ENCODE measurements around the gene XBP1. TPM values are rescaled to one million over a fixed set of nuclear protein-coding genes. Genes with fewer than 3 reads are reported as not detected.

Gene XBP1
- total and polyA plus RNA-seq, 2 donors (not counting 1 experiment from before 2014, with no cell fraction given), result 16.8 to 69.8 TPM

DNA sequence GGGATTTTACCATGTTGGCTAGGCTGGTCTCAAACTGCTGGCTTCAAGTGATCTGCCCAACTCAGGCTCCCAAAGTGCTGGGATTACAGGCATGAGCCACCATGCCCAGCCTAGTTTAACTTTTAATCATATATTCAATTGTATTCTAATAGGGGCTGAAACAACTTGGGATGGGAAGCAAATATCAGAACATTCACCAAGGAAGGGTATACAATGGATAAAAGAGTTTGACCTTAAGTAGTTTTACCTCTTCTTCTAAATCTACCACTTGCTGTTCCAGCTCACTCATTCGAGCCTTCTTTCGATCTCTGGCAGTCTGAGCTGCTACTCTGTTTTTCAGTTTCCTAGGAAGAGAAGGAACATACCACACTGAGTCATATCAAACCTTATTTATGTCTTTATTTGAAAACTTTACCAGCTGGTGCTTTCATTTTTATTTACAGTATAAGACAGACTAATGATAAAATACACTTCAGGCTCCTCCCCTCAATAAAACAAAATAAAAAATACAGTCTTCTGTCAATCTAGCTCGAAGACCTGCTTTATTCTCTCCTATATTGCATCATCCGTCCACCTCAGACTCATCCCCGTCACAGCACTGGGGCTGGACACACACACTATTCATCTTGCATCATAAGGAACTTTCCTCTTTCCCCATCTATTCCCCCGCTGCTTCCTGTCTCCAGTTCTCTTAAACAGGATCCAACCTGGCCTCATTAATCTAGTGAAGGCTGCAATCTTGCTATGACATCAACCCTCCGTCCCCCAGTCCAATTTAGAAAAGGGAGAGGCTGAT lies 1.4 kb downstream of the XBP1 start:
- no peaks in the 10 kb centered on the region for H3K9me3 ChIP-seq (ENCODE audit: control extremely low read depth in 1 of 3, control insufficient read depth in 2 of 3, insufficient read depth in 1 of 3, low read length in 2 of 3)
- H3K36me3 ChIP-seq (replicated peaks in 1 of 2; ENCODE audit: control extremely low read depth in 1 of 2, control insufficient read depth in 1 of 2, extremely low read depth in 1 of 2, insufficient read depth in 2 of 2, low read length in 1 of 2), result peaks cover 10 to 29% of the 10 kb centered on the region in 2 experiments
- no peaks in the 10 kb centered on the region for H3K27me3 ChIP-seq (replicated peaks in 1 of 4; ENCODE audit: control extremely low read depth in 1 of 4, control insufficient read depth in 3 of 4, insufficient read depth in 4 of 4, low read length in 3 of 4)
- Mint-ChIP-seq H3K27me3 (no peaks in the 10 kb centered on the region), H3K4me1 (peaks cover 54% of the 10 kb centered on the region), H3K4me3 (peak overlapping the region; percentile 98), H3K9me3 (ENCODE audit: insufficient read depth) (no peaks in the 10 kb centered on the region), H3K27ac (peak overlapping the region; percentile 83)
- no peak overlapping the region for H2AFZ ChIP-seq (ENCODE audit: insufficient read depth, low read depth, low read length, poor library complexity, severe bottlenecking)
- peak; percentile 30 for DNase-seq
- CTCF ChIA-PET, result interaction anchor here (0.7 to 2.4 kb wide), 4 partner anchors 9 to 206 kb away, joined by 3 to 13 read pairs (median 4); no protein-coding TSS in a partner anchor
- POLR2A ChIA-PET, result interaction anchor here (0.6 to 1.6 kb wide), 4 partner anchors 10 to 27 kb away, joined by 3 to 8 read pairs (median 4); no protein-coding TSS in a partner anchor
- ATAC-seq (ENCODE audit: low read depth), result no peak
- no peaks in the 10 kb centered on the region for H4K20me1 ChIP-seq (ENCODE audit: control insufficient read depth, insufficient read depth, low read length, poor library complexity, severe bottlenecking)
- H3K9ac ChIP-seq (ENCODE audit: low read length), result peak overlapping the region; percentile 99
- peaks cover 27 to 40% of the 10 kb centered on the region in 2 donors for H3K4me1 ChIP-seq (ENCODE audit: control insufficient read depth in 2 of 2, insufficient read depth in 2 of 2, low read length in 2 of 2)
- H3K4me2 ChIP-seq (replicated peaks; ENCODE audit: low read depth, low read length, poor library complexity, severe bottlenecking), result peak overlapping the region; percentile 88
- TF ChIP-seq, protein P1, sequence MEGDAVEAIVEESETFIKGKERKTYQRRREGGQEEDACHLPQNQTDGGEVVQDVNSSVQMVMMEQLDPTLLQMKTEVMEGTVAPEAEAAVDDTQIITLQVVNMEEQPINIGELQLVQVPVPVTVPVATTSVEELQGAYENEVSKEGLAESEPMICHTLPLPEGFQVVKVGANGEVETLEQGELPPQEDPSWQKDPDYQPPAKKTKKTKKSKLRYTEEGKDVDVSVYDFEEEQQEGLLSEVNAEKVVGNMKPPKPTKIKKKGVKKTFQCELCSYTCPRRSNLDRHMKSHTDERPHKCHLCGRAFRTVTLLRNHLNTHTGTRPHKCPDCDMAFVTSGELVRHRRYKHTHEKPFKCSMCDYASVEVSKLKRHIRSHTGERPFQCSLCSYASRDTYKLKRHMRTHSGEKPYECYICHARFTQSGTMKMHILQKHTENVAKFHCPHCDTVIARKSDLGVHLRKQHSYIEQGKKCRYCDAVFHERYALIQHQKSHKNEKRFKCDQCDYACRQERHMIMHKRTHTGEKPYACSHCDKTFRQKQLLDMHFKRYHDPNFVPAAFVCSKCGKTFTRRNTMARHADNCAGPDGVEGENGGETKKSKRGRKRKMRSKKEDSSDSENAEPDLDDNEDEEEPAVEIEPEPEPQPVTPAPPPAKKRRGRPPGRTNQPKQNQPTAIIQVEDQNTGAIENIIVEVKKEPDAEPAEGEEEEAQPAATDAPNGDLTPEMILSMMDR (IDR thresholded peaks at IDR 0.05), result no peak
- TF ChIP-seq EZH2 (IDR thresholded peaks at IDR 0.05; ENCODE audit: borderline replicate concordance, insufficient read depth, low read depth, low read length, poor library complexity, severe bottlenecking), result no peak
- peaks cover 29% of the 10 kb centered on the region for H3K79me2 ChIP-seq (ENCODE audit: control insufficient read depth, insufficient read depth, low read length)
- intact Hi-C loops (cut with micrococcal nuclease), result no loop called here
- peak overlapping the region; percentile 71 to 98 (median 90) for H3K4me3 ChIP-seq (ENCODE audit: control extremely low read depth in 1 of 5, extremely low read depth in 1 of 5, insufficient read depth in 1 of 5, low read depth in 2 of 5, low read length in 4 of 5)
- WGBS (ENCODE audit: insufficient coverage), result 2% methylated on average over 3 of the region's 7 CpGs
- H3K27ac ChIP-seq (ENCODE audit: low read length in 2 of 2), result peak overlapping the region; percentile 63 to 96

Measured in B cell (primary cell).